ENCODE measurements around the gene CANT1. TPM values are rescaled to one million over a fixed set of nuclear protein-coding genes. Genes with fewer than 3 reads are reported as not detected.

Gene CANT1
- total and polyA plus RNA-seq, 2 of the 13 experiments (the other 11 are each of a cell fraction or from before 2014, with no cell fraction given): 34.1 to 42.1 TPM

GRCh38 chr17:78962345-78962983, 47.1 kb downstream of the CANT1 start (continued):
- TF ChIP-seq GLMP (CRISPR knock-in tag; IDR thresholded peaks at IDR 0.05; ENCODE audit: borderline replicate concordance): no peak
- TF ChIP-seq ZNF230 (CRISPR knock-in tag; IDR thresholded peaks at IDR 0.05): no peak
- peak; percentile 85 for TF ChIP-seq TBX2 (CRISPR knock-in tag; IDR thresholded peaks at IDR 0.05; ENCODE audit: borderline replicate concordance)
- TF ChIP-seq, protein P1, sequence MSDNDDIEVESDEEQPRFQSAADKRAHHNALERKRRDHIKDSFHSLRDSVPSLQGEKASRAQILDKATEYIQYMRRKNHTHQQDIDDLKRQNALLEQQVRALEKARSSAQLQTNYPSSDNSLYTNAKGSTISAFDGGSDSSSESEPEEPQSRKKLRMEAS (IDR thresholded peaks at IDR 0.05): peak; percentile 87
- TF ChIP-seq ATM (IDR thresholded peaks at IDR 0.05; ENCODE audit: borderline replicate concordance): no peak
- TF ChIP-seq DMAP1 (CRISPR knock-in tag; IDR thresholded peaks at IDR 0.05): peak; percentile 57; the same call in 1 of the 2 replicates
- peak; percentile 20; the same call in 1 of the 2 replicates for TF ChIP-seq MAFF (IDR thresholded peaks at IDR 0.05; ENCODE audit: low read depth, low read length)
- no peak for TF ChIP-seq ZNF335 (CRISPR knock-in tag; IDR thresholded peaks at IDR 0.05)
- 0 out of 2 replicates have a peak, but pooled peaks have one; percentile 6 for TF ChIP-seq ZNF703 (CRISPR knock-in tag; IDR thresholded peaks at IDR 0.05; ENCODE audit: borderline replicate concordance)
- TF ChIP-seq, protein P2, sequence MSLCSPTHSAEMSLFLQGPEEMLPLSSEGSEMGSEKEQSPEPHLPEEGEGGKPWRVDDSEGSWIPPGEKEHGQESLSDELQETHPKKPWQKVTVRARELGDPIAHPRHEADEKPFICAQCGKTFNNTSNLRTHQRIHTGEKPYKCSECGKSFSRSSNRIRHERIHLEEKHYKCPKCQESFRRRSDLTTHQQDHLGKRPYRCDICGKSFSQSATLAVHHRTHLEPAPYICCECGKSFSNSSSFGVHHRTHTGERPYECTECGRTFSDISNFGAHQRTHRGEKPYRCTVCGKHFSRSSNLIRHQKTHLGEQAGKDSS (CRISPR knock-in tag; IDR thresholded peaks at IDR 0.05; ENCODE audit: borderline replicate concordance, low read depth): peak; percentile 78; the same call in 1 of the 2 replicates
- no peak for TF ChIP-seq XBP1 (CRISPR knock-in tag; IDR thresholded peaks at IDR 0.05)
- TF ChIP-seq IRF2 (CRISPR knock-in tag; IDR thresholded peaks at IDR 0.05): 0 out of 2 replicates have a peak, but pooled peaks have one; percentile 42
- TF ChIP-seq ZNF501 (CRISPR knock-in tag; IDR thresholded peaks at IDR 0.05): peak; percentile 86
- TF ChIP-seq USF2 (IDR thresholded peaks at IDR 0.05; ENCODE audit: low read depth, low read length): peak; percentile 58; the same call in 1 of the 2 replicates
- TF ChIP-seq USF2 (CRISPR knock-in tag; IDR thresholded peaks at IDR 0.05; ENCODE audit: borderline replicate concordance): peak; percentile 67; the same call in 1 of the 2 replicates
- peak; percentile 88 for TF ChIP-seq ARID5B (CRISPR knock-in tag; IDR thresholded peaks at IDR 0.05)
- no peak for TF ChIP-seq SATB2 (CRISPR knock-in tag; IDR thresholded peaks at IDR 0.05)
- TF ChIP-seq CBFB (CRISPR knock-in tag; IDR thresholded peaks at IDR 0.05): no peak; the same call in 1 of the 2 replicates
- 0 out of 2 replicates have a peak, but pooled peaks have one; percentile 43 for TF ChIP-seq NFKB2 (CRISPR knock-in tag; IDR thresholded peaks at IDR 0.05; ENCODE audit: borderline replicate concordance)
- TF ChIP-seq ZNF580 (CRISPR knock-in tag; IDR thresholded peaks at IDR 0.05; ENCODE audit: borderline replicate concordance, low read depth): 0 out of 2 replicates have a peak, but pooled peaks have one; percentile 23
- TF ChIP-seq SIX1 (CRISPR knock-in tag; IDR thresholded peaks at IDR 0.05; ENCODE audit: borderline replicate concordance): peak; percentile 11; the same call in 1 of the 2 replicates
- TF ChIP-seq ZNF337 (CRISPR knock-in tag; IDR thresholded peaks at IDR 0.05; ENCODE audit: borderline replicate concordance, low read depth): peak; percentile 17; the same call in 1 of the 2 replicates
